ENCODE data around the gene APBA1.

GRCh38 chr9:69582544-69583297, 89.5 kb downstream of the APBA1 start:
- TF ChIP-seq EZH2 (IDR thresholded peaks at IDR 0.05; ENCODE audit: borderline replicate concordance, low read length) (no peak), CTCF (conservative IDR thresholded peaks at IDR 0.05 in 1 of 2, IDR thresholded peaks at IDR 0.05 in 1 of 2; ENCODE audit: extremely low read depth in 1 of 2, insufficient read depth in 1 of 2, low read depth in 1 of 2, low read length in 2 of 2) (no peak)
